ENCODE measurements around the gene TRIM25.

The TRIM25 gene

DNA sequence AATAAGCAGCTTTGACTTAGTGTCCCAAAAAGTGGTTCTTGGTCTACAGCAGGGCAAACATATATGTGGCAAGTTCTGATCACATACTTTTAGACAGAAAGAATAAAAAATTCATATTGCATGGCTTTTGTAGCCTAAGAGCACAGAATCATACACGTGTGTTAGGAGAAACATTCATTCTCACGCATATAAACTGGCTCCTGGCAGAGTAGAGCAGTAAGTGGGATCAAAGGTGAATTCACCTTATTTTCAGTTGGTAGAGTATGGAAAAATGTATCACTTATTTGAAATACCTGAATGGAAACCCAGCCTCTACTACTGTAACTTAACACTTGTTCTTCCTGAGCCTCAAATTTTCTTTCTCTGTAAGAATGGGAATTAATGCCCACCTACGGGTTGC lies 45.1 kb downstream of the TRIM25 start:
- WGBS (ENCODE audit: insufficient coverage, insufficient read length), result no CpG with 5 or more reads among the region's 3 CpGs
- H3K27ac ChIP-seq (ENCODE audit: low read length), result no peak overlapping the region
- H3K36me3 ChIP-seq (ENCODE audit: control insufficient read depth, insufficient read depth, low read length), result no peaks in the 10 kb centered on the region
- H3K4me1 ChIP-seq (ENCODE audit: control insufficient read depth, insufficient read depth, low read length), result no peaks in the 10 kb centered on the region
- no peak overlapping the region for H3K4me3 ChIP-seq (ENCODE audit: low read length)
- no peaks in the 10 kb centered on the region for H3K27me3 ChIP-seq (ENCODE audit: control insufficient read depth, insufficient read depth, low read length)
- no peak for DNase-seq (ENCODE audit: low read depth, low spot score)
- no peaks in the 10 kb centered on the region for H3K9me3 ChIP-seq (ENCODE audit: control insufficient read depth, insufficient read depth, low read length)

DNA sequence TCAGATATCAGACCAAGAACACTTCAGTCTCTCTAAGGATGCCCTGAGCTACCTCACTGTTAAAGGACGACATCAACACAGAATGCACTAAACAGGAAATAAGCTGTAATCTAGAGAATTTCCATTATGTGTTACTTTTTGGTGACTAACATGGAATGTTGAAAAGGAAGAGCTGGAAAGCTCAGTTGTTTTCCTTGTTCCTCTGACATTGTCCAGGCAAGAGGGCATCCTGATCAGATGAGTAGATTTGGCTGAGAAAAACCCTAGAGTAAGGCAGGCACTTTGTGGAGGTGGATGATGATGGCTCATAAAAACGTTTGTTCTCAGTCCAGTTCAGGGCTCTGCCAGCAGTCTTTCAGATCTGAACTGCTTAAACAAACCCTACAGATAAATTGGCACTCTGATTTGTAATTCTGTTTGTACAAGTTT lies 45.9 kb downstream of the TRIM25 start:
- Histone ChIP-seq H3K27me3 (ENCODE audit: control insufficient read depth, insufficient read depth, low read length) (no peaks in the 10 kb centered on the region), H3K27ac (ENCODE audit: low read length) (no peak overlapping the region), H3K9me3 (ENCODE audit: control insufficient read depth, insufficient read depth, low read length) (no peaks in the 10 kb centered on the region), H3K4me3 (ENCODE audit: low read length) (no peak overlapping the region), H3K36me3 (ENCODE audit: control insufficient read depth, insufficient read depth, low read length) (no peaks in the 10 kb centered on the region), H3K4me1 (ENCODE audit: control insufficient read depth, insufficient read depth, low read length) (no peaks in the 10 kb centered on the region)
- WGBS (ENCODE audit: insufficient coverage, insufficient read length), result no CpG with 5 or more reads among the region's 2 CpGs
- DNase-seq (ENCODE audit: low read depth, low spot score), result no peak

DNA sequence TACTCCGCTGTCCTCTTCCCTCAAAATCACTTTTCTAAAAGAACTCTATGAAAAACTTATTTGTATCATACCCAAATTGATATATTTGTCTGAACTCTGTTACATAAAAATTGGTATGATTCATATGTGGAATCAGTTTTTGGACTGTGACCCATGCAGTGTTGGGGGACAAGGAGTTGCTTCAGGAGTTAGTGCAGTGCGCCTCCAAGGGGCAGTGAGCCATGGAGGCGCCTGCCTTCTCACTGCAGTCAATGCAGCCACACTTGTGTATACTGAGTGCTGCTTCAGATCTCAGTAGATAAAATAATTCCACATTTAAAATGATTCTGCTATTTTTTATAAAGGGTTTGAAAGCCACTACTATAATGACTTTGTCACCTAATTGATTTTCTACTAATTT lies 47.4 kb downstream of the TRIM25 start:
- Histone ChIP-seq H3K36me3 (ENCODE audit: control insufficient read depth, insufficient read depth, low read length) (no peaks in the 10 kb centered on the region), H3K4me3 (ENCODE audit: low read length) (no peak overlapping the region), H3K4me1 (ENCODE audit: control insufficient read depth, insufficient read depth, low read length) (no peaks in the 10 kb centered on the region), H3K9me3 (ENCODE audit: control insufficient read depth, insufficient read depth, low read length) (no peaks in the 10 kb centered on the region), H3K27me3 (ENCODE audit: control insufficient read depth, insufficient read depth, low read length) (no peaks in the 10 kb centered on the region), H3K27ac (ENCODE audit: low read length) (no peak overlapping the region)
- DNase-seq (ENCODE audit: low read depth, low spot score), result no peak
- WGBS (ENCODE audit: insufficient coverage, insufficient read length), result no CpG with 5 or more reads among the region's 3 CpGs

DNA sequence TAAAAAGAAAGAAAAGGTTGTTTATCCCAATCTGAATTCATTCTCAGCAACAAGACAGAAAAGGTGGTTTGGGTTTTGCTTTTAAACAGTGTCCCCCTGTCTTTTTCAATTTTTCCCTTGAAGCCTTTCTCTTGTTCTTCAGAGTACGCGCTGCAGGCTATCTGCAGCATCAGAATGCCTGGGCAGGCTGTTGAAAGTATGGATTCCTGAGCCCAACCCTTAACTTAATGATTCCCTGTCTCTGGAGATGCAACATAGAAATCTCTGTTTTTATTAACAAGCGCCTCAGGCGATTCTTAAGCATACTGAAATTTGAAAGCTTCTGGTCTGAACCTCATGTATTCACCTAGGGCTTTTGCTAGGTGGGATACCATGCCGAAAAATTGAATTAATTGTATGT lies 47.8 kb downstream of the TRIM25 start:
- H3K4me3 ChIP-seq (ENCODE audit: low read length), result no peak overlapping the region
- no peaks in the 10 kb centered on the region for H3K36me3 ChIP-seq (ENCODE audit: control insufficient read depth, insufficient read depth, low read length)
- no CpG with 5 or more reads among the region's 5 CpGs for WGBS (ENCODE audit: insufficient coverage, insufficient read length)
- DNase-seq (ENCODE audit: low read depth, low spot score), result no peak
- H3K4me1 ChIP-seq (ENCODE audit: control insufficient read depth, insufficient read depth, low read length), result no peaks in the 10 kb centered on the region
- no peaks in the 10 kb centered on the region for H3K27me3 ChIP-seq (ENCODE audit: control insufficient read depth, insufficient read depth, low read length)
- H3K9me3 ChIP-seq (ENCODE audit: control insufficient read depth, insufficient read depth, low read length), result no peaks in the 10 kb centered on the region
- no peak overlapping the region for H3K27ac ChIP-seq (ENCODE audit: low read length)

DNA sequence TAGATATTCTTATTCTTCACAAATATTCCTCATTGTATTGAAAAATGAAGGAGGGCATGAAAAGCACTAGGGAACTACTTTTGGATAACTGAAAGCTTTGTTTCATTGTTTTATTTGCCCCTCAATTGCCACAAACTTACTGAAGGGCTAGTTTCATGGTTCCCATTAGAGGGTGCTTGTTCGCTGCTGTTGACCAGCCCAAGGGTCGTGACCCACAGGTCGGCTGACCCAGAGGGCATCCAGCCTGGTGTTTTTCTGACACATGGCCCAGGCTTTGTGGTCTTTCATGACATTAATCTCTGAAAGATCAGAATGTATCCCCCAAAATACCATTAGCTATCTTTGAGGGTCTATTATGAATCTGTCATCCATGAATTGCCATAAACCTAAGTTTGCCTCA lies 49.9 kb downstream of the TRIM25 start:
- Histone ChIP-seq H3K4me3 (ENCODE audit: low read length) (no peak overlapping the region), H3K36me3 (ENCODE audit: control insufficient read depth, insufficient read depth, low read length) (no peaks in the 10 kb centered on the region), H3K9me3 (ENCODE audit: control insufficient read depth, insufficient read depth, low read length) (no peaks in the 10 kb centered on the region), H3K4me1 (ENCODE audit: control insufficient read depth, insufficient read depth, low read length) (no peaks in the 10 kb centered on the region), H3K27me3 (ENCODE audit: control insufficient read depth, insufficient read depth, low read length) (no peaks in the 10 kb centered on the region), H3K27ac (ENCODE audit: low read length) (no peak overlapping the region)
- no CpG with 5 or more reads among the region's 3 CpGs for WGBS (ENCODE audit: insufficient coverage, insufficient read length)
- DNase-seq (ENCODE audit: low read depth, low spot score), result no peak

DNA sequence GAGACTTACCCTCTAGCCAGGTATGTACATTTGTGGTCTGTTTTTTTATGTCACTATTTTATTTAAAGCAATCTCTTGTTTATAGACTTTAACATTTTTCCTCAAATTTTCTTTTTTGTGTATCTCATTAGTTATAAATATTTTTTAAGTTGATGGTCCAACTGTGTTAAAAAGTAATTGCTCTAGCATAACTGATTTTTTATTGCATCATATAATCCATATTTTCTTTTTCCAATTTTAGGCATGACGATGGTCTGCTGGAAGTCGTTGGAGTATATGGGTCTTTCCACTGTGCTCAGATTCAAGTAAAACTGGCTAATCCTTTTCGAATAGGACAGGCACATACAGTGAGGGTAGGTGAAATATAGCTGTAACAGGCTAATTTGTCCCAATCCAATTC lies 52.0 kb downstream of the TRIM25 start:
- no peaks in the 10 kb centered on the region for H3K9me3 ChIP-seq (ENCODE audit: control insufficient read depth, insufficient read depth, low read length)
- H3K27me3 ChIP-seq (ENCODE audit: control insufficient read depth, insufficient read depth, low read length), result no peaks in the 10 kb centered on the region
- H3K27ac ChIP-seq (ENCODE audit: low read length), result no peak overlapping the region
- no peaks in the 10 kb centered on the region for H3K4me1 ChIP-seq (ENCODE audit: control insufficient read depth, insufficient read depth, low read length)
- WGBS (ENCODE audit: insufficient coverage, insufficient read length), result no CpG with 5 or more reads among the region's 3 CpGs
- H3K4me3 ChIP-seq (ENCODE audit: low read length), result no peak overlapping the region
- DNase-seq (ENCODE audit: low read depth, low spot score), result no peak
- no peaks in the 10 kb centered on the region for H3K36me3 ChIP-seq (ENCODE audit: control insufficient read depth, insufficient read depth, low read length)

DNA sequence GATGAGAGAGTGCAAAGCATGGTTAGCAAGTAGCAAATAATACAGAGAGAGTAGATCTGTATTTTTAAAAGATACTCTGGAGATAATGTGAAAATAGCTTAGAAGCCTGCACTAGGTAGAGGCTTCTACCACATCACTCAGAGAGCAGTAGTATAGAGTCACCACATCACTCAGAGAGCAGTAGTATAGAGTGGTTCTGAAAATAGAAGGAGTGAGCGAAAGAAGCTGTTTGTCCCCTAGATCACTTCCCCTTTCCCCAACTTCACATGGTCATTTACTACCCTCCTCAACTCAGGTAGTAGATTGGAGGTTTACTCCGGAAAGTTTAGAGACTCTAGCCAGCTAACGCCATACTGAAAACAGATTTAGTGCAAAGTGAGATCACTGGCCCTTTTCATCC lies 62.8 kb downstream of the TRIM25 start:
- no peak for DNase-seq (ENCODE audit: low read depth, low spot score)
- H3K36me3 ChIP-seq (ENCODE audit: control insufficient read depth, insufficient read depth, low read length), result peaks cover 3% of the 10 kb centered on the region; the same call in 1 of the 2 replicates
- no peak overlapping the region for H3K4me3 ChIP-seq (ENCODE audit: low read length)
- no peak overlapping the region for H3K27ac ChIP-seq (ENCODE audit: low read length)
- no peaks in the 10 kb centered on the region for H3K27me3 ChIP-seq (ENCODE audit: control insufficient read depth, insufficient read depth, low read length)
- H3K9me3 ChIP-seq (ENCODE audit: control insufficient read depth, insufficient read depth, low read length), result no peaks in the 10 kb centered on the region
- no peaks in the 10 kb centered on the region for H3K4me1 ChIP-seq (ENCODE audit: control insufficient read depth, insufficient read depth, low read length)
- WGBS (ENCODE audit: insufficient coverage, insufficient read length), result no CpG with 5 or more reads among the region's 3 CpGs

DNA sequence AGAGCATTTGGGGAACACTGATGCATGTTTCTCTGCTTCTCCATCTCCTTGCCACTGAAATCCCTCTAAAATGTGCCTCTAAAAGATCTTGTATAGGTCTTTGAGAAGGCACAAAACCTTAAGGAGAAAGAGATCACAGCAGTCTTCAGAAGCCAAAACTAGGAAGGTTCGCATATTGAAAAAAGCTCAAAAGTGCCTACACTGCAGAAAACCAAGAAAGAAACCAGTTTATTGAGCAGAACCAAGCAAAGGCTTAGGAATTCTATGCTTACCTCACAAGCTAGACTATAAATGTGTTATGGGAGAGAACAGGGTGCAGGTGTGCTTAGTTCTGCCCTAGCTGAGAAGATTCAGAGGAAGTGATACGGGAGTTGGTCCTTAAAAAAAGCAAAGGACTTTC lies 63.3 kb downstream of the TRIM25 start:
- peaks cover 3% of the 10 kb centered on the region; the same call in 1 of the 2 replicates for H3K36me3 ChIP-seq (ENCODE audit: control insufficient read depth, insufficient read depth, low read length)

DNA sequence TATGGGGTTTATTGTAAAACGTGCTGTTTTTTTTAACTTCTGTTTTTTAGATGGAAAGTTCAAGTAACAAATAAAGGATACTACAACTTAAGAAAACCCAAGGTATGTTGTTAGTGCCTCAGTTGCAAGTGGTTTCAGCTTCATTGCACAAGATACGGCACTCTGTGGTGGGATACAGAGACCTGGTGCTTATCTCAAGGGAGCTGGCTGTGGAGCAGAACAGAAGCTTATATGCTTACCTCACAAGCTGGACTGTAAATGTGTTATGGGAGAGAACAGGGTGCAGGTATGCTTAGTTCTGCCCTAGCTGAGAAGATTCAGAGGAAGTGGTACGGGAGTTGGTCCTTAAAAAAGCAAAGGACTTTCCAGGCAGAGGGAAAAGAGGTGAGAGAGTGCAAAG lies 64.7 kb downstream of the TRIM25 start:
- Histone ChIP-seq H3K27me3 (ENCODE audit: control insufficient read depth, insufficient read depth, low read length) (no peaks in the 10 kb centered on the region), H3K4me1 (ENCODE audit: control insufficient read depth, insufficient read depth, low read length) (no peaks in the 10 kb centered on the region), H3K4me3 (ENCODE audit: low read length) (no peak overlapping the region), H3K9me3 (ENCODE audit: control insufficient read depth, insufficient read depth, low read length) (no peaks in the 10 kb centered on the region), H3K27ac (ENCODE audit: low read length) (no peak overlapping the region), H3K36me3 (ENCODE audit: control insufficient read depth, insufficient read depth, low read length) (peaks cover 3% of the 10 kb centered on the region; the same call in 1 of the 2 replicates)
- DNase-seq (ENCODE audit: low read depth, low spot score), result no peak
- no CpG with 5 or more reads among the region's 3 CpGs for WGBS (ENCODE audit: insufficient coverage, insufficient read length)

More for the DNA sequence above, 63.3 kb downstream of the TRIM25 start:
- no CpG with 5 or more reads among the region's 2 CpGs for WGBS (ENCODE audit: insufficient coverage, insufficient read length)
- H3K27ac ChIP-seq (ENCODE audit: low read length), result no peak overlapping the region
- no peaks in the 10 kb centered on the region for H3K9me3 ChIP-seq (ENCODE audit: control insufficient read depth, insufficient read depth, low read length)
- H3K27me3 ChIP-seq (ENCODE audit: control insufficient read depth, insufficient read depth, low read length), result no peaks in the 10 kb centered on the region
- DNase-seq (ENCODE audit: low read depth, low spot score), result no peak
- no peak overlapping the region for H3K4me3 ChIP-seq (ENCODE audit: low read length)
- no peaks in the 10 kb centered on the region for H3K4me1 ChIP-seq (ENCODE audit: control insufficient read depth, insufficient read depth, low read length)

DNA sequence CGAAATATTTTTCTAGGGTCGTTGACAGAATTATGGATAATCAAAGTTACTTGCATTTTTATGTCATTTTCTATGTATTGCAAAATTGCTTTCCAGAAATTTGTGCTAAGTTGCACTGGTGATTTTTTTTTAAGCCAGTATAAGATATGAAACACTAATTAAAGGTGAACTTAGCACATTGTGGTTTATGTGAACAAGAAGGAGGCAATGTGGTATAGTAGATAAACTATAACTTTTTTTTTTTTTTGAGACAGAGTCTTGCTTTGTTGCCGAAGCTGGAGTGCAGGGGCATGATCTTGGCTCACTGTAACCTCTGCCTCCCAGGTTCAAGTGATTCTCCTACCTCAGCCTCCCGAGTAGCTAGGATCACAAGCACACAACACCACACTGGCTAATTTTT lies 66.7 kb downstream of the TRIM25 start:
- Histone ChIP-seq H3K4me1 (ENCODE audit: control insufficient read depth, insufficient read depth, low read length) (no peaks in the 10 kb centered on the region), H3K4me3 (ENCODE audit: low read length) (no peak overlapping the region), H3K36me3 (ENCODE audit: control insufficient read depth, insufficient read depth, low read length) (peaks cover 3% of the 10 kb centered on the region; the same call in 1 of the 2 replicates), H3K27ac (ENCODE audit: low read length) (no peak overlapping the region), H3K9me3 (ENCODE audit: control insufficient read depth, insufficient read depth, low read length) (no peaks in the 10 kb centered on the region), H3K27me3 (ENCODE audit: control insufficient read depth, insufficient read depth, low read length) (no peaks in the 10 kb centered on the region)
- WGBS (ENCODE audit: insufficient coverage, insufficient read length), result no CpG with 5 or more reads among the region's 4 CpGs
- no peak for DNase-seq (ENCODE audit: low read depth, low spot score)

DNA sequence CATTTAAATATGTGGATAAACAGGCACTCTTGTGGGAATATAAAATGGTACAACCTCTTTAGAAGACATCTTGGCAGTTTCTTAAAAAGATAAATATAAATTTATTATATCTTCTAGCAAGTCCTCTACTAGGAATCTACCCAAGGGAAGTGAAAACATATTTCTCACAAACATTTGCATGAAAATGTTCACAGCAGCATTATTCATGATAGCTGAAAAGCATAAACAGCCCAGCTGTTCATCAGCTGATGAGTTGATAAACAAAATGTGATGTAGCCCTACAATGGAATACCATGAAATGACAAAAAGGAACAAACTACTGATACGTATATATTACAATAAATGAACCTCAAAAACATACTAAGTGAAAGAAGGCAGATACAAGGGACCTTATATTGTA lies 67.9 kb downstream of the TRIM25 start:
- WGBS (ENCODE audit: insufficient coverage, insufficient read length), result no CpG with 5 or more reads among the region's 1 CpG
- H3K27ac ChIP-seq (ENCODE audit: low read length), result no peak overlapping the region
- no peak overlapping the region for H3K4me3 ChIP-seq (ENCODE audit: low read length)
- DNase-seq (ENCODE audit: low read depth, low spot score), result no peak
- peaks cover 3% of the 10 kb centered on the region; the same call in 1 of the 2 replicates for H3K36me3 ChIP-seq (ENCODE audit: control insufficient read depth, insufficient read depth, low read length)
- no peaks in the 10 kb centered on the region for H3K9me3 ChIP-seq (ENCODE audit: control insufficient read depth, insufficient read depth, low read length)
- no peaks in the 10 kb centered on the region for H3K4me1 ChIP-seq (ENCODE audit: control insufficient read depth, insufficient read depth, low read length)
- no peaks in the 10 kb centered on the region for H3K27me3 ChIP-seq (ENCODE audit: control insufficient read depth, insufficient read depth, low read length)

All from iPS DF 6.9 (cell line).